ENCODE data around the gene SNX33.

Gene SNX33

GRCh38 chr15:75647370-75648155 lies at the start of gene SNX33:
TSS of gene SNX33 (plus strand) at chr15:75647912. CDS start at chr15:75649103, 1,191 bp downstream.
- TF ChIP-seq CTCF (conservative IDR thresholded peaks at IDR 0.05; ENCODE audit: low read depth, low read length), result peak; percentile 61
- DNase-seq (ENCODE audit: low read depth), result no peak
- H3K4me3 ChIP-seq (ENCODE audit: low read length), result peak within 1 kb of the TSS; percentile 89

GRCh38 chr15:75598361-75598760 lies 49.4 kb upstream of the SNX33 start:
- no peak for TF ChIP-seq CTCF (conservative IDR thresholded peaks at IDR 0.05; ENCODE audit: low read depth, low read length)
- no peak for DNase-seq (ENCODE audit: low read depth)
- H3K4me3 ChIP-seq (ENCODE audit: low read length), result no peak overlapping the region

DNA sequence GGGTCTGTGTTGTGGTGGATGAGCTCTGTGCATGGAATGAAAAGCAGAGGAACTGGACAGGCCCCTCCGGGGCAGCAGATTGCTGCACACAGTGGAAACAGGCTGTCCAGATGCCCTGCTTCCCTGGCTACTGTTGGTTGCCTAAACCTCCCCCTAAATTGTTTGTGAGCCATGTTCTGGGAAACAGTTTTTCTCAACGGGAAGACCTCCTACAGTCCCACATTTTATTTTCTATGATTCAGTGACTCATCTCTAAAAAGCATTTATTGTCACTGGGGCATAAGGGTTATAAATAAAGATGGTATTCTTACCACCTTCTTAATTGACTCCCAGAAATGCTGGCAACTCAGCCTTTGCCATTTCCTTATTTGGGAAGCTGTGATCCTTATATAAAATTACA lies 48.3 kb upstream of the SNX33 start:
- TF ChIP-seq CTCF (conservative IDR thresholded peaks at IDR 0.05; ENCODE audit: low read depth, low read length), result no peak
- no peak overlapping the region for H3K4me3 ChIP-seq (ENCODE audit: low read length)
- no peak for DNase-seq (ENCODE audit: low read depth)

- TF ChIP-seq CTCF (conservative IDR thresholded peaks at IDR 0.05; ENCODE audit: low read depth, low read length), result no peak
- H3K4me3 ChIP-seq (ENCODE audit: low read length), result no peak overlapping the region
- no peak for DNase-seq (ENCODE audit: low read depth)
Measured at GRCh38 chr15:75606026-75606425, 41.7 kb upstream of the SNX33 start.

DNA sequence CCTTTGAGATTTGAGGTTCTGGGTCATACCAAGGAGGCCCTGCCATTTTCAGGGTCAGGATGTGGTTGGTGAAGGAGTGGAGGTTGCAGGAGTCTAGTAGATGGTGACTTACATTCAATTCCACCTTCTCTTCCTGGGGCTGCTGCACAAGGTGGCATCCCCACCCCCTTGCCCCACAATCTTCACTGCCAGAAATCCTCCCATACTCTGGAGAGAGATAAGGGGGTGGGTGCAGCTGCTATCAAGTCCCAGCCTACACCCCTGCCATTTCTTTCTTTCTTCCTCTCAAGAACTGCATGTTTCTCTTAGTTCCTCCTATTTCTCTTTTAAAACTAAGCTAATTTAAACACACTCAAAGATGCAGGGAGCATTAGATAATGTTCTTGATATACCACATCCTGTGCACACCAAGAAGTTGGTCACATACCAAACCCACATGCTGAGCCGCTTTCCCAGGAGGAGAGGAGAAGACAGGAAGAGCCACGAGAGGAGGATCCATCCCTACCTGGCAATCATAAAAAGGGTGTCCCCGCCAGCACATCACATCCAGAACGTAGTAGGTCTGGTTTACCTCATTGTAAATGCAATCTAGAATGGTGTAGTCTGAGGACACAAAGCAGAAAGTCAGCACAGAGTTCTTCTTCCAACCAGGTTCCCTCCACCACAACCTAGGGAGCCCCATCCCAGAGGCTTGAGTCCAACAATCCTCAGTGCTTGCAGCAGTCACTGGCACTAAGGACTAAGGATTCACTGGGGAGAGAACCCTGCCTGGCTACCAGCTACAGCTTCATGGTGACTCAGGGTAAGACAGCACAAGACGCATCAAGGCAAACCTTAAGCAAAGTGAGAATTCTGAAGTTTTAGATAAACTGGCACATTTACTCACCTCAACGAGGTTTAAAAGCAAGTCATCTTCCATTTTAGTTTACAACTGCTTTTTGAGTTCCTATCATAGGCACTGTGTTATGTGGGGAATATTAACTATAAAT lies 40.7 kb upstream of the SNX33 start:
- TF ChIP-seq CTCF (conservative IDR thresholded peaks at IDR 0.05; ENCODE audit: low read depth, low read length), result no peak
- no peak for DNase-seq (ENCODE audit: low read depth)
- no peak overlapping the region for H3K4me3 ChIP-seq (ENCODE audit: low read length)

DNA sequence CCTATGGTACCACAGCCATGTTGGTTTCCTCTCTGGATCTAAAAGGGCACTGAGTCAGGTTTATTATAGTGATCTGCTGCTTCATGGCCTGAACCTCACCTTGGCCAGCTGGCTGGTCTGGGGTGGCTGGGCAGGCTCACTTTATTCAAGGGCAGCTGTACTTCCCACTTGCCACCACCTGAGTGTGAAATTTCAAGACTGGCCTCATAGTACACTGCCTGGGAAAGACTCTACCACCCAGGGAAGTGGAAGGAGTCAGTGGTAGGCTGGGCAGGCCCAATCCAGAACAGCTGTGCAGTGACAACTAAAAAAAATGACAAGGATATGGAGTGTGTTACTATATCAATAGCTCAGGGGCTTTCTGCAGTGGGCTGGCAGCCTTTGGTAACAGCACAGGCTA lies 30.9 kb upstream of the SNX33 start:
- H3K4me3 ChIP-seq (ENCODE audit: low read length), result no peak overlapping the region
- no peak for DNase-seq (ENCODE audit: low read depth)
- no peak for TF ChIP-seq CTCF (conservative IDR thresholded peaks at IDR 0.05; ENCODE audit: low read depth, low read length)
